ENCODE results near the gene LDLRAD1.

GRCh38 chr1:54012863-54013262, 5.1 kb downstream of the LDLRAD1 start:
- no peak for TF ChIP-seq CTCF (IDR thresholded peaks at IDR 0.05)
- TF ChIP-seq POLR2A (IDR thresholded peaks at IDR 0.05): no peak
- no peak for TF ChIP-seq EP300 (IDR thresholded peaks at IDR 0.05)
